ENCODE data around the gene PCLO.

Gene PCLO, protein sequence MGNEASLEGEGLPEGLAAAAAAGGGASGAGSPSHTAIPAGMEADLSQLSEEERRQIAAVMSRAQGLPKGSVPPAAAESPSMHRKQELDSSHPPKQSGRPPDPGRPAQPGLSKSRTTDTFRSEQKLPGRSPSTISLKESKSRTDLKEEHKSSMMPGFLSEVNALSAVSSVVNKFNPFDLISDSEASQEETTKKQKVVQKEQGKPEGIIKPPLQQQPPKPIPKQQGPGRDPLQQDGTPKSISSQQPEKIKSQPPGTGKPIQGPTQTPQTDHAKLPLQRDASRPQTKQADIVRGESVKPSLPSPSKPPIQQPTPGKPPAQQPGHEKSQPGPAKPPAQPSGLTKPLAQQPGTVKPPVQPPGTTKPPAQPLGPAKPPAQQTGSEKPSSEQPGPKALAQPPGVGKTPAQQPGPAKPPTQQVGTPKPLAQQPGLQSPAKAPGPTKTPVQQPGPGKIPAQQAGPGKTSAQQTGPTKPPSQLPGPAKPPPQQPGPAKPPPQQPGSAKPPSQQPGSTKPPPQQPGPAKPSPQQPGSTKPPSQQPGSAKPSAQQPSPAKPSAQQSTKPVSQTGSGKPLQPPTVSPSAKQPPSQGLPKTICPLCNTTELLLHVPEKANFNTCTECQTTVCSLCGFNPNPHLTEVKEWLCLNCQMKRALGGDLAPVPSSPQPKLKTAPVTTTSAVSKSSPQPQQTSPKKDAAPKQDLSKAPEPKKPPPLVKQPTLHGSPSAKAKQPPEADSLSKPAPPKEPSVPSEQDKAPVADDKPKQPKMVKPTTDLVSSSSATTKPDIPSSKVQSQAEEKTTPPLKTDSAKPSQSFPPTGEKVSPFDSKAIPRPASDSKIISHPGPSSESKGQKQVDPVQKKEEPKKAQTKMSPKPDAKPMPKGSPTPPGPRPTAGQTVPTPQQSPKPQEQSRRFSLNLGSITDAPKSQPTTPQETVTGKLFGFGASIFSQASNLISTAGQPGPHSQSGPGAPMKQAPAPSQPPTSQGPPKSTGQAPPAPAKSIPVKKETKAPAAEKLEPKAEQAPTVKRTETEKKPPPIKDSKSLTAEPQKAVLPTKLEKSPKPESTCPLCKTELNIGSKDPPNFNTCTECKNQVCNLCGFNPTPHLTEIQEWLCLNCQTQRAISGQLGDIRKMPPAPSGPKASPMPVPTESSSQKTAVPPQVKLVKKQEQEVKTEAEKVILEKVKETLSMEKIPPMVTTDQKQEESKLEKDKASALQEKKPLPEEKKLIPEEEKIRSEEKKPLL (N-terminal part only)

GRCh38 chr7:83162402-83163256, at the start of gene PCLO:
TSS of gene PCLO (minus strand) at chr7:83162884. CDS start at chr7:83162592, 292 bp downstream.
- DNase-seq (ENCODE audit: low read depth, low spot score), result no peak

DNA sequence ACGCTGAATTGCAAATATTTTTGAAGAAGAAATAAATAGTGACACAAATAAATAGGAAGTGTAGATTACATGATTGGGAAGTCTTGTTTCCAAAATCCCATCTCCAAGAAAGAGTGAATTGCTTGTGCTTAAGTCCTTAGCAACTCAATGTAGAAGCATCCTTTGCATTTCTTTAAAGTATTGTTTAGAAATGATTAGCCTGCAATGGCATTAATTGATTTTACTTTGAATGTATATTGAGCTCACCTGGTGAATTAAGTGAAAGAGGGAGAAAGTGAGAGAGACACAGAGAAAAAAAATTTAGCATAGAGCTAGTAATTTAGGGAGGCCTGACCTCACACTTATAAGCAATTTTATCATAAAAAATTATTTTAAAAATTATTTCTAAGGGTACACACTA, 49.0 kb upstream of the PCLO start:
- DNase-seq (ENCODE audit: low read depth, low spot score), result no peak

- no peak for DNase-seq (ENCODE audit: low read depth, low spot score)
Observed at GRCh38 chr7:83210479-83210878, 47.8 kb upstream of the PCLO start.

- no peak for DNase-seq (ENCODE audit: low read depth, low spot score)
Observed at GRCh38 chr7:83204715-83205114, 42.0 kb upstream of the PCLO start.

- DNase-seq (ENCODE audit: low read depth, low spot score), result no peak
Observed at GRCh38 chr7:83201355-83201754, 38.7 kb upstream of the PCLO start.

DNA sequence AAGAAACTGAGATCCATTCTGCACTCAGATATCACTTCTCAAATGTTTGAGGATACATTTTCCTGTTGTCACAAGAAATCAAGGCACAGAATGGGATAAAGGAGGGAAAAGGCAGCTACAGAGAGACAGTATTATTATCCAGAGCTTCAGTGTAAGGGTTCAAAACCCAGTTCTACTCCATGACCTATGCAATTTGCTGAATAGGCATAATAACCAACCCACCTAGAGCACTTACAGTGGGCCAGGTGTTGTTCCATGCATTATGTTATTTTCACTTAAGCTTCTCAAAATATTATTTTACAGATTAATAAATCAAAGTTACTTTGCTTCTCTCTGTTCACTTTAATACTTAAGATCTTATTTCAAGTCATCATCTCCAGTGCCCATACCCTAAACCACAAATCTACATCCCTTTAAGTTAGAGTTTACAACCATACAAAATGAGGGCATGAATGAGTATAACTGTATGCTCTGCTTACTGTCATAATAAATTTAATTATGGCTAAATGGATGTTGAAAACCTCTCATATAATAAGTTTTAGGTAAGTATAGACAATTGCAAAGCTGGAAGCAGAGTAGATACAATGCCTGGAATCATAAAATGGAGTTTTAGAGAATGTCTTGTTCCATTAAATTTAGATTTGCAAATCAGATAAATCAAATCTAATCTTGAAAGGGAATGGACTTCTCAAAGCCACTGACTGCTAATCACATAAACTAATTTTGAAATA, 28.1 kb upstream of the PCLO start:
- no peak for DNase-seq (ENCODE audit: low read depth, low spot score)

DNA sequence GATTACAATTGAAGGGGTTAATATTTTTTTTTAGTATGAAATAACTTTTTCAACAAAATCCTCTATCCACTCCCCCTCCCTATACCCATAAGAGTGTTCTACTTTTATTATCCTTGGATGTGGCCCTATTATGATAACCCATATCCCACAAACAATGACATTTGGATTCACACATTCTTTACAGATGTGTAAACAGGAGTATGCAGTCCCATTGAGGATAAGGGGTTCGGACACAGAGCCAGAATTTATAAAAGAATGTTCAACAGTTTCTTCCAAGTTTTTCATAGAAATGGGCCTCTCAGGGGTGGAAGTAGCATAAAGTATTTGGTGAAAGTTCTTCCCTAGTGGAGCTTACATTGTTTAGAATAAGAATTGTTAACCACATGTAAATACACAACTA, 16.1 kb upstream of the PCLO start:
- DNase-seq (ENCODE audit: low read depth, low spot score), result no peak

DNA sequence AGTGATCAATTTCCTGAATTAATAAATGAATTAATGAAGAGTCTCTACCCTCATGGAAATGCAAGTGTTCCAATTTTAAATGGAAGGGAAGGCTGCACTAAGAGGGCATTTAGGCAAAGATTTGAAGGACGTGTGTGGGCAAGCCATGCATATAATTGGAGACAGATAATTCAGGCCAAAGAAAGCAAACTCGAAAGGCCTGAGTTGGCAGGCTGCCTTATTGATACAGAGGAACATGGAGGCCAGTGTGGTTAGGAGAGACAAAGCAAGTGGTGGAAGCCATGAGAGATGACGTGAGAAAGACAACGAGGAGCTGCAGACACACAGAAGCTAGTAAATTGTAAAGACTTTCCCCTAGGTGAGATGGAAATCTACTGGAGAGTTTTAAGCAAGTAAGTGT, 15.4 kb upstream of the PCLO start:
- DNase-seq (ENCODE audit: low read depth, low spot score), result no peak

- no peak for DNase-seq (ENCODE audit: low read depth, low spot score)
Observed at GRCh38 chr7:83173664-83174063, 11.0 kb upstream of the PCLO start.

- DNase-seq (ENCODE audit: low read depth, low spot score), result no peak
Observed at GRCh38 chr7:83166781-83167180, 4.1 kb upstream of the PCLO start.

DNA sequence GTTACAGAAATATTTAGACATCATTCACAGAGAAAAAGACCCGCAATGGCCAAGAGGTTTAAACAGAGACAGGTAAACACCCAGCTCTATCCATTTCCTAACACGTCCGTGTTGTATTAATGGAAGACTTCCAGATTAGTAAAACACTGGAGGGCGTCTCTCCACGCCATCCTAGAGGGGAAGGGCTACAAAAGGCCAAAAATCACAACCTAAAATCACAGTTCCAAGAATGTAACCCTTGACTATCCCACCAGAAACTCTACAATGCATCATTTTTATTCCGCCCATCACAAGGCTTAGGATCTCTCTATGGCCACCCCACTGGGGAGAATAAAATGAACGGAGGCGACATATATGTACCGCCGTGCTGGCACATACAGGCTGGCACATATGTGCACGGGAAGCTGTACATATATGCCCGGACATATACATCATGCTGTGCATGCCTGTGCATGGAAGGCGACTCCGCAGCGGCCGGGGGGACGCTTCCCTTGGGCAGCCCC, 734 bp downstream of the PCLO start:
- DNase-seq (ENCODE audit: low read depth, low spot score), result no peak

DNA sequence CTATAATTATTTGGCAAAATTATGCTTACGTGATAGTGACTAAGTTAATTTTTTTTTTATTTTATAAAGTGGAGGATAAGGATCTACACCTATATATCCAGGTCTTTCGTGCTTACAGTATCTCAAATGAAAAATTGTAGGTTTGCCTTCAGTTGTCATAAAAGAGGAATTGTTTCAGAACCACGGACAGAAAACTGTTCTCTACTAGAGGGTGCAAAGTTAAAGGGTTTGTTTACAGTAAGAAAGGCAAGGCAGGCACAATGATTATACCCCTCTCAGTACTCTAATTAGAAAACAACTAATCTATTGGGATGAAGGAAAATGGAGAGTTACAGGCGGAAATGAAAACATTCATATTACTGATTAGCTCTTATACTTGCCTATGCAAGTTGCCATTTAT, 1.5 kb downstream of the PCLO start:
- DNase-seq (ENCODE audit: low read depth, low spot score), result no peak

GRCh38 chr7:83159731-83160130, 3.0 kb downstream of the PCLO start:
- DNase-seq (ENCODE audit: low read depth, low spot score), result no peak

DNA sequence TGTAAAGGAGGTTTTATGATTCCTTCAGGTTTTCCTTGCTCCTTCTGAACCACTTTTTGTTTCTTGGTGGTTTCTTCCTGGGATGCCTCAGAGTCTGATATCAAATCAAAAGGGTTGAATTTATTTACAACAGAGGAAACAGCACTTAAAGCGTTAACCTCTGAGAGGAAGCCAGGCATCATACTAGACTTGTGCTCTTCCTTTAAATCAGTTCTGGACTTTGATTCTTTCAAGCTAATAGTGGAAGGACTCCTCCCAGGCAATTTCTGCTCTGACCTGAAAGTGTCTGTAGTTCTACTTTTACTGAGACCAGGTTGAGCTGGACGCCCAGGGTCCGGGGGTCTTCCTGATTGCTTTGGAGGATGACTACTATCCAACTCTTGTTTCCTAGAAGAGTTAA, 6.7 kb downstream of the PCLO start:
- DNase-seq (ENCODE audit: low read depth, low spot score), result no peak

GRCh38 chr7:83155407-83155806, 7.3 kb downstream of the PCLO start:
- no peak for DNase-seq (ENCODE audit: low read depth, low spot score)

DNA sequence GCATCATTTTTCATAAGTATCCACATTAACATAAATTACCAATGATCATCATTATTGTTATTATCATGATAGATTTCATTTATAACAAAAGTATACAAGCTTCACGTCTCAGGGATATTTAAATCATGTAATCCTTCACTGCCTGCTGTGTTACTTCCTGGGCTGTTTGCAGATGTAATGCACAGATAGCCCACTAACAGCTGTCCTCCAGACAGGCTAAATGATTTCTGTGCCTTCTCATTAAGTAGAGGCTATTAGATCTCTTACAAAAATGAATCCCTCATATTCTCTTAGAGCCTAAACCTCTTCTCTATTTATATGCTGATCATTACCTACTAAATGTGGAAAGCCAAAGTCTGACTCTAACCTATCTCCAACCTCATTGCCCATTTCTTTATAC, 9.3 kb downstream of the PCLO start:
- no peak for DNase-seq (ENCODE audit: low read depth, low spot score)

DNA sequence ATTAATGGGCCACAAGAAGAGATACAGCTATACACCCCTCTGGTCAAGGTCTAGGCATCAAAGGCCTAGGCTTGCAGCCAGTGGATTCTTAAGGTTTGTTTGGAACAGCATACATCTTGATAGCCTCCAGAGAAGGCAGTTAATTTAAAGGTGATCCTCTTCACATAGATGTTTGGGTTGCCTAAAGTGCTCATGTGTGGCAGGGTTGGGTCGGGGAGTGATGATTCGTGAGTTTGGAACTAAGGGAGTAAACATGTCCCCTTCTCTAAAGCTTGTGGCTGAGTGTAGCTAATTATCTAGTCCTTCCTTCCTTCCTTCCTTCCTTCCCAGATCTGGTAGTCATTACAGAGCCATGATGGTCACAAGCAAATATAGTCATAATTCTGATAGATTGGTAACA, 12.4 kb downstream of the PCLO start:
- no peak for DNase-seq (ENCODE audit: low read depth, low spot score)

DNA sequence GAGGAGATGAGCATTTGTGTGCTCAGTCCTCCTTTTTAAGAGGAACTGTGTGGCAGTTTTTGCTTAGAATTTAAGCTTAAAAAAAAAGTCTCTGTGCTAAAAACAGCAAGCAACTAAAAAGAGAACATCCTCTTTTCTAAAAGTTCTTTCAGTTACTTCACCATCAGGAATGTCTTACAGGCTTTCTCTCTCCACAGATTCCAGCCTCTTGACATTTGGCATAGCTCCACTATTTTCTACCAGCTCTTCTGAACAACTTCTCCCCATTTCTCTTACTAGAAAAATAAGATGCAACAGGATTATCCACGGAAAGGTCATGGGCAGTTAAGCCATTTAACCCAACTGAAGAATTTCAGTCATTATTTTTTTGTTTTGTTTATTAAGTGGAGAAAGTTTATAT, 13.2 kb downstream of the PCLO start:
- DNase-seq (ENCODE audit: low read depth, low spot score), result no peak

DNA sequence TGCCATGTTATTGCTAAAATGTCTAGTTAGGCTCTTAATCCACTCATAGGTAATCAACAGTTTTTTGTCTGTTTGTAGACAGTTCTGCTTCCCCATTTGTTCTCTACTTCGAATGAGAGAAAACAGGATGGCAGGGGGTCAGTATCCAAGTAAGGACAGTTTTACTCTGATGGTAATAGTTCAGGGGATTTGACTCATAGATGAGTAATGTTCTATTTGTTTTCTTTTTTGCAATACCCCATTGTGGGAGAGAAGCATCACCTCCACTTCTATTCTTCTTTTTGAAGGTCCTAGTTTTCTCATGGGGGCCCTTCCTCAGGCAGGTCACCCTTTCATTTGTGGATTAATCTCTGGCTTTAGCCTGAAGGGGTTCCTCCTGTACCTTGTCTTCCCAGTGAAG, 13.9 kb downstream of the PCLO start:
- no peak for DNase-seq (ENCODE audit: low read depth, low spot score)

DNA sequence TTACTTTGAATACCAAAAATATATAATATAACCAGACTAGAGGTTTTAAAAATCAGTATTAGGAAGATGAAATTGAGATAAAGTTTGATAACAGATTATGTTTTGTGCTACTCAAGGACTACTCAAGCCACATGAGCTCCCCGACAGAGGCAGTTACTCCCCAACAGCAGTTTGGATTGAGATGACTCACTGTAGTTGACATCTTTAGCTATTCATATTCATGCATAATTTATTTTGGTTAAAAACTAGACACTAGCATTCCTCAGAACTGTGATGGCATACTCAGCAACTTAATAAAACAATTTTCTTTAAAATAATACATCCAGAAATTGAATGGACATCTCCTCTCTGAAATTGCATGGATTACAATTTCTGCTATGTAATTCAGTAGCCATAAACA, 19.6 kb downstream of the PCLO start:
- DNase-seq (ENCODE audit: low read depth, low spot score), result no peak
